ENCODE measurements around the gene GPATCH1. TPM values are rescaled to one million over a fixed set of nuclear protein-coding genes. Genes with fewer than 3 reads are reported as not detected.

The GPATCH1 gene
- total and polyA plus RNA-seq, 2 of the 13 experiments (the other 11 are each of a cell fraction or from before 2014, with no cell fraction given), result 6.8 to 6.9 TPM

DNA sequence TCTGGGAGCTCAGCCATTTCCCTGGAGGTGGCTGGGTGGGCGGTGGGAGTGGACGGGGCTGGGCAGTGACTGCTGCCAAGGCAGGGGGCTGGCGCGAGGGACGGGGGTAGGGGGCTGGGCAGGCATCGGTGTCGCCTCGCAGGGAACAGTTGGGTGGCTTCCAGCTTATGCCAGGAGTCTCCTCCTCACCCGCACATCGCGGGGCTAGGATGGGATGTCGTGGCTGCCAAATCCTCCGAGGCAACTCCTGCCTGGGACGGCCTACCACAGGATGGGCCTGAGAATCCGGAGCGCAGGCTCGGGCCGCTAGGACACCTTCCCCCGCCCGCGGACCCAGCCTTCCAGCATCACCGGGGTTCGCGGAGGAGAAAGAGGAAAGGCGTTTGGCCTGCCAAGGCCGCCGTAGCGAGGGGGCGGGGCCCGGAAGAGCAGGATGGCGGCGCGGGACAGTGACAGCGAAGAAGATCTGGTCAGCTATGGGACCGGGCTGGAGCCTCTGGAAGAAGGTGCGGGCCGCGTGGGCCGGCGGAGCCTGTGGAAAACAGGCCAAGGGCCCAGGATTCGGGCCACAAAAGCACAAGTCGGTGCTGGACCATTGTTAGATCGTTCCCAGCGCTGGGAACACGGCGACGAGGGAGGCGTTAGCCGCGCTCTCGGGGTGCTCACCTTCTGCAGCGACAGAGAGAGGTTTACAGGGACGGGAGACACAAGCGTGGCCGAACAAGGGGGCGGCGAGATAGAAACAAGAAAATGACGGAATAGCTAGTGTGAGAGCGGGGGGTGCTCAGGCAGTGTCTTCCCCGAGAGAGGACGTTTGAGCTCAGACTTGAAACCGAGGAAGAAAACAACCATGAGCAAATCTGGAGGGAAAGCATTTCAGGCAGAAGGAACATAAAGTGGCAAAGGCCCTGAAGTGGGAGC is at the start of gene GPATCH1 (continued):
- TF ChIP-seq ZNF34 (CRISPR knock-in tag; IDR thresholded peaks at IDR 0.05; ENCODE audit: borderline replicate concordance) (no peak), ZNF180 (CRISPR knock-in tag; IDR thresholded peaks at IDR 0.05; ENCODE audit: borderline replicate concordance, low read depth) (no peak), SYNCRIP (IDR thresholded peaks at IDR 0.05; ENCODE audit: insufficient read depth, low read depth, low read length) (no peak), ZNF777 (CRISPR knock-in tag; IDR thresholded peaks at IDR 0.05) (peak; percentile 69), ZSCAN25 (CRISPR knock-in tag; IDR thresholded peaks at IDR 0.05) (no peak; the same call in 1 of the 2 replicates), NONO (IDR thresholded peaks at IDR 0.05) (no peak), NONO (CRISPR knock-in tag; conservative IDR thresholded peaks at IDR 0.05) (peak; percentile 73), FOXK1 (CRISPR knock-in tag; IDR thresholded peaks at IDR 0.05; ENCODE audit: borderline replicate concordance, low read depth) (peak; percentile 68; the same call in 1 of the 2 replicates), NCOR1 (IDR thresholded peaks at IDR 0.05; ENCODE audit: borderline replicate concordance, low read length) (no peak), ZNF33B (CRISPR knock-in tag; IDR thresholded peaks at IDR 0.05) (peak; percentile 57; the same call in 1 of the 2 replicates), ZNF879 (CRISPR knock-in tag; IDR thresholded peaks at IDR 0.05) (no peak), ZNF652 (CRISPR knock-in tag; IDR thresholded peaks at IDR 0.05; ENCODE audit: borderline replicate concordance, low read depth) (no peak), MTA1 (CRISPR knock-in tag; IDR thresholded peaks at IDR 0.05; ENCODE audit: borderline replicate concordance) (peak; percentile 70; the same call in 1 of the 2 replicates), ZNF749 (CRISPR knock-in tag; IDR thresholded peaks at IDR 0.05; ENCODE audit: borderline replicate concordance) (no peak), MXI1 (IDR thresholded peaks at IDR 0.05; ENCODE audit: borderline replicate concordance, low read depth, low read length) (peak; percentile 75; the same call in 1 of the 3 replicates), FOSL1 (CRISPR knock-in tag; IDR thresholded peaks at IDR 0.05; ENCODE audit: borderline replicate concordance) (no peak), ZNF644 (CRISPR knock-in tag; IDR thresholded peaks at IDR 0.05; ENCODE audit: low read depth) (no peak), HMG20A (CRISPR knock-in tag; IDR thresholded peaks at IDR 0.05; ENCODE audit: borderline replicate concordance) (no peak), ZKSCAN1 (IDR thresholded peaks at IDR 0.05; ENCODE audit: low read length) (no peak), ZBTB1 (CRISPR knock-in tag; IDR thresholded peaks at IDR 0.05; ENCODE audit: borderline replicate concordance) (no peak), RFXAP (CRISPR knock-in tag; IDR thresholded peaks at IDR 0.05; ENCODE audit: borderline replicate concordance) (peak; percentile 59; the same call in 1 of the 2 replicates), ZBTB21 (CRISPR knock-in tag; IDR thresholded peaks at IDR 0.05) (no peak), PCBP2 (optimal IDR thresholded peaks at IDR 0.05; ENCODE audit: low read depth, low read length, poor library complexity, severe bottlenecking) (no peak), ZFP36 (IDR thresholded peaks at IDR 0.05; ENCODE audit: borderline replicate concordance, low read depth, low read length, partially characterized antibody) (no peak), ZNF839 (CRISPR knock-in tag; IDR thresholded peaks at IDR 0.05; ENCODE audit: borderline replicate concordance) (peak; percentile 93; the same call in 1 of the 2 replicates), ZMYM4 (CRISPR knock-in tag; IDR thresholded peaks at IDR 0.05) (peak; percentile 78), FLYWCH1 (CRISPR knock-in tag; IDR thresholded peaks at IDR 0.05) (no peak)
- TF ChIP-seq, protein P1, sequence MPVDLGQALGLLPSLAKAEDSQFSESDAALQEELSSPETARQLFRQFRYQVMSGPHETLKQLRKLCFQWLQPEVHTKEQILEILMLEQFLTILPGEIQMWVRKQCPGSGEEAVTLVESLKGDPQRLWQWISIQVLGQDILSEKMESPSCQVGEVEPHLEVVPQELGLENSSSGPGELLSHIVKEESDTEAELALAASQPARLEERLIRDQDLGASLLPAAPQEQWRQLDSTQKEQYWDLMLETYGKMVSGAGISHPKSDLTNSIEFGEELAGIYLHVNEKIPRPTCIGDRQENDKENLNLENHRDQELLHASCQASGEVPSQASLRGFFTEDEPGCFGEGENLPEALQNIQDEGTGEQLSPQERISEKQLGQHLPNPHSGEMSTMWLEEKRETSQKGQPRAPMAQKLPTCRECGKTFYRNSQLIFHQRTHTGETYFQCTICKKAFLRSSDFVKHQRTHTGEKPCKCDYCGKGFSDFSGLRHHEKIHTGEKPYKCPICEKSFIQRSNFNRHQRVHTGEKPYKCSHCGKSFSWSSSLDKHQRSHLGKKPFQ (CRISPR knock-in tag; IDR thresholded peaks at IDR 0.05; ENCODE audit: insufficient replicate concordance), result peak; percentile 67
- TF ChIP-seq, protein P2, sequence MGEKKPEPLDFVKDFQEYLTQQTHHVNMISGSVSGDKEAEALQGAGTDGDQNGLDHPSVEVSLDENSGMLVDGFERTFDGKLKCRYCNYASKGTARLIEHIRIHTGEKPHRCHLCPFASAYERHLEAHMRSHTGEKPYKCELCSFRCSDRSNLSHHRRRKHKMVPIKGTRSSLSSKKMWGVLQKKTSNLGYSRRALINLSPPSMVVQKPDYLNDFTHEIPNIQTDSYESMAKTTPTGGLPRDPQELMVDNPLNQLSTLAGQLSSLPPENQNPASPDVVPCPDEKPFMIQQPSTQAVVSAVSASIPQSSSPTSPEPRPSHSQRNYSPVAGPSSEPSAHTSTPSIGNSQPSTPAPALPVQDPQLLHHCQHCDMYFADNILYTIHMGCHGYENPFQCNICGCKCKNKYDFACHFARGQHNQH (CRISPR knock-in tag; IDR thresholded peaks at IDR 0.05), result peak; percentile 85
